GM19023 (cell line): Measurements from ENCODE around the gene FOXK1.
"Not testable (repeated sequence)": the region's sequence is repeated elsewhere in the genome, so short reads cannot be mapped to it uniquely, and the experiment has no call there.

ENCODE experiments used
- ATAC-seq: cut with Tn5 transposase; IDR thresholded peaks from one replicate; pipeline ENCODE4 v1.9.1; 2021; ENCODE audit warnings: mild to moderate bottlenecking, moderate library complexity; ENCODE audit not compliant: unreplicated experiment

Gene FOXK1

DNA sequence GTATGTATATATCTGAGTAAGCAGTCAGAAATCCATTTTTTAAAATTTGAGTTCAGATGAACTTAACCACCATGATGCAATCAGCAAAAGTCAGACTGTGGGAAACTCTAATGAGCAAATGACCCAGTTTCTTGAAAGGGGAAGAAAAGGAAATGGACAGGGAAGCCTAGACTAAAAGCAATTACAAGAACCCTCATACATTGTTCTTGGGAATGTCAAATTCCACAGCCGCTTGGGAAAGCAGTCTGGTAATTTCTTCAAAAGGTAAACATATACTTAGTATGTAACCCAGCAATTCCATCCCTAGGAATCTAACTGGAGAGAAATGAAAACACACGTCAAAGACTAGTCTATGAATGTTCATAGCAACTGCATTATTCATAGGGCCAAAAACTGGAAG, 16.4 kb upstream of the FOXK1 start:
- no peak for ATAC-seq

DNA sequence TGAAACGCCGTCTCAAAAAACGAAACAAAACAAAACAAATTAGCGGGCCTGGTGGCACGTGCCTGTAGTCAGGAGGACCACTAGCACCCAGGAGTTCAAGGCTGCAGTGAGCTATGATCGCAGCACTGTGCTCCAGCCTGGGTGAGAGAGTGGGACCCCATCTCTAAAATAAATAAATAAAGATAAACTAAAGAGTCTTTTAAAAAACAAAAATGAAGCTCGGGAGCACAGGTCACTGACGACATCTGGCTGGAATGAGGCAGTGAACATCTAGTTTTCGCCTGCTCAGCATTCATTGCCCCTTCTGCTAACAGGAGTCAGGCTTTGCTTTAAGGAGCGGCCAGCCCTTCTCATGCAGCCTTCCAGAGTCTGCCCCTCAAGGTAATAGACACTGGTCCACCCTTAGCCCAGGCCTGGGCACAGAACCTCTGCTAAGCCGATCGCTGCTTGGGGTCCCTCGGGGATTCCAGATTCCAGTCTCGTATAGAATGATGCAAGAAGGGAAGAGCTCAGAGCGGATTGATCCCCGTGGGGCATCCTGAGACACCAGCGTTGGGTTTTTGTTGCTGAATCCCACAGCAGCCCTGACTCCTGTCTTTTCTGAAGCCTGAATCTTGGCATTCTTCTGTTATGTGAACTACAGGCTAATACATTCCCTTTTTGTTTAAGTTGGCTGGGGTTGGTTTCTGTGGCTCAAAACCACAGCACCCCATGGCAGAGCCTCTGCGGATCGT, 14.2 kb upstream of the FOXK1 start:
- ATAC-seq = no peak

GRCh38 chr7:4668510-4668847, 13.6 kb upstream of the FOXK1 start:
- no peak for ATAC-seq

- no peak for ATAC-seq
Observed at GRCh38 chr7:4670791-4671190, 11.3 kb upstream of the FOXK1 start.

DNA sequence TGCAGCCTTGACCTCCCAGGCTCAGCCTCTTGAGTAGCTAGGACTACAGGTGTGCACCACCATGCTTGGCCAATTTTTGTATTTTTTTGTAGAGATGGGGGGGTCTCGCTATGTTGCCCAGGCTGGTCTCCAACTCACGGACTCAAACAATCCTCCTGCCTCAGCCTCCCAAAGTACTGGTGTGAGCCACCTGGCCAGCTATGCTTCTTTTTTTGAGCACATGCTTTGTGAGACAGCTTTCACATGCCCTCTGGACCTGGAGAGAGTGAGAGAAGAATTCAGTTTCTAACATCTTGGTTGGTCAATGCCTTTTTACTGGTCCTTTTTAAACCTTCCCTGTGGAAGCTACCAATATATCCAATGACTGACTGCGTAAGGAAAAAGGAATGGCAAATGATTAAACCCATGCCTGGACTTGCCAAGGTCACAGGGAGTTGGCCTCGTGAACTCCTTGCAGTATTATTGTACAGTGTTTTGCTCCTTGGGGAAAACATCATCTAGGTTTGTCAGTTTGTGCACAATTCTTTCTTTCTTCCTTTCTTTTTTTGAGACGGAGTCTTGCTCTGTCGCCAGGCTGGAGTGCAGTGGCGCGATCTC, 6.2 kb upstream of the FOXK1 start:
- ATAC-seq = no peak

DNA sequence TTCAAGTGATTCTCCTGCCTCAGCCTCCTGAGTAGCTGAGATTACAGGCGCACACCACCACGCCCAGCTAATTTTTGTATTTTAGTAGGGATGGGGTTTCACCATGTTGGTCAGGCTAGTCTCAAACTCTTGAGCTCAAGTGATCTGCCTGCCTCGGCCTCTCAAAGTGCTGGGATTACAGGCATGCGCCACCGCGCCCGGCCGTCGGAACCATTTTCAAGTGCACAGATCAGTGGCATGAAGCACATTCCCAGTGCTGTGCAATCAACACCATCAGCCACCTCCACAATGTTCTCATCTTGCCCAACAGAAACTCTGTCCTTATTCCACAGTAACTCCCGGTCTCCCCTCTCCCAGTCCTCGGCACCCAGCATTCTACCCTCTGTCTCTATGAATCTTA, 4.6 kb upstream of the FOXK1 start:
- not testable (repeated sequence) for ATAC-seq

- no peak for ATAC-seq
Observed at GRCh38 chr7:4681218-4681851, 760 bp upstream of the FOXK1 start.

- ATAC-seq = peak; percentile 29
Observed at GRCh38 chr7:4682621-4683042, 537 bp downstream of the FOXK1 start.

GRCh38 chr7:4683043-4683883, 1.2 kb downstream of the FOXK1 start:
- no peak for ATAC-seq

GRCh38 chr7:4683884-4684565, 1.9 kb downstream of the FOXK1 start:
- no peak for ATAC-seq

DNA sequence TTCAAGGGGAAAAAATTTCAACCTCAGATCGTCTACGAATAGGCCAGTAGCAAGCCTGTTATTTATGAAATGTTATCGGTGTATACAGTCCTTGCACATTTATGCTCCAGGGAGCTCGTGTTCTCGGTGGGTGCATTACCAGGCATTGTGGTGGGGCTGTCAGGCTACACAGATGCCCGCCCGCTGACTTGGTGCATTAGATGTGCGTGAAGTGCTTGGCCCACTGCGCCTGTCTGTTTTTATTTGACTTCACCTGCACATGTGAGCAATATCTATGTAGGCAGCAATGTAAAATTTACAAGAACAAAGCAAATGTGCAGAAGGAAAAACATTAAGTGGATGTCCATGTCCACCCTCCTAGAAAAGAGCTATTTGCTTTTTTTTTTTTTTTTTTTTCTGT, 2.8 kb downstream of the FOXK1 start:
- ATAC-seq = no peak

GRCh38 chr7:4685676-4686075, 3.6 kb downstream of the FOXK1 start:
- not testable (repeated sequence) for ATAC-seq

DNA sequence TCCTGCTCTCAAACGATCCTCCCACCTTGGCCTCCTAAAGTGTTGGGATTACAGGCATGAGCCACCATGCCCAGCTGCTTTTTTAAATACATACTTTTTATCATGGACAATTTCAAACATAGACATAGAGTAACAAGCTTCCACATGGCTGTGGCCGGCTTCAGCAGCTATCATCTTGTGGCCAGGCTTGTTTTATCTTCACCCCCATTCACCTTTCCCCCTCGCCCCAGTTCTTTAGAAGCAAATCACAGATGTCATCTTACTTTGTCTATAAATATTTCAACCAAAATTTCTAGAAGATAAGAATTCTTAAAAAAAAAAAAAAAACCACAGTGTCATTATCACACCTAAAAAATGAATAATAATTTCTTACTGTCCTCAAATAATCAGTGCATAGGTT, 5.9 kb downstream of the FOXK1 start:
- ATAC-seq = no peak

- ATAC-seq = no peak
Observed at GRCh38 chr7:4689151-4689550, 7.1 kb downstream of the FOXK1 start.

GRCh38 chr7:4689668-4690067, 7.6 kb downstream of the FOXK1 start:
- ATAC-seq = no peak

GRCh38 chr7:4690953-4691856, 9.1 kb downstream of the FOXK1 start:
- no peak for ATAC-seq

GRCh38 chr7:4692055-4692454, 10.0 kb downstream of the FOXK1 start:
- no peak for ATAC-seq

DNA sequence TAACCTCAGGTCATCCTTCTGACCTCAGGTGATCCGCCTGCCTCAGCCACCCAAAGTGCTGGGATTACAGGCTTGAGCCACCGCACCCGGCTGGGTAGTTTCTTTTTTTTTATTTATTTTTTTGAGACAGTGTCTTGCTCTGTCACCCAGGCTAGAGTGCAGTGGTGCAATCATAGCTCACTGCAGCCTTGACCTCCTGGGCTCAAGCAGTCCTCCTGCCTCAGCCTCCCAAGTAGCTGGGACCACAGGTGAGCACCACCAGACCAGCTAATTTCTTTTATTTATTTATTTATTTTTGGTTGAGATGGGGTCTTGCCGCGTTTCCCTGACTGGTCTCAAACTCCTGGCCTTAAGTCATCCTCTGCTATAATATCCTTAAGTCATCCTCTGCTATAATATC, 10.5 kb downstream of the FOXK1 start:
- ATAC-seq = not testable (repeated sequence)

- no peak for ATAC-seq
Observed at GRCh38 chr7:4693152-4693551, 11.1 kb downstream of the FOXK1 start.

GRCh38 chr7:4693749-4694148, 11.7 kb downstream of the FOXK1 start:
- no peak for ATAC-seq
